ENCODE results near the gene MAP3K4. TPM values are rescaled to one million over a fixed set of nuclear protein-coding genes. Genes with fewer than 3 reads are reported as not detected.

Gene MAP3K4
- total RNA-seq, 3 donors from 2014 or later, result 32.8 to 58.3 (median 34.7) TPM

DNA sequence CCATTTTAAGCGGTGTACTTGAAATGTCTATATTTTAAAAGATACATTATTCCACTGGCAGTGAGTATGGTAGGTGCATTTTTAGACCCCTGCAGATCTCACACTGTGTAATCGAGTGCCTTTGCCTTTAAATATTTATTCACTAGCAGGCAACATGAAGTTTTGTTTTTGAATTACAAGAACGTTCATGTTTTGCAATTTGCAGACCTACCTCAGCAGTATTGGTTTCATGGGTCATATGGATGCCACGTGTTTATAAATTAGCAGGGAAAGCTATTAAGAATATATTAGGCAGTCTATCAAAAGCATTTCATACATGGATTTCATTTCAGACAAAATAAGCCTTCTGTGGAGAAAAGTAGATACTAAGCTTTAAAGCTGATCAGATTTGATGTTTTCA, 7.2 kb downstream of the MAP3K4 start:
- intact Hi-C loops (cut with DNase I, micrococcal nuclease), result no loop called here
- Histone ChIP-seq H3K4me3 (no peak overlapping the region), H3K9me3 (no peaks in the 10 kb centered on the region), H3K36me3 (ENCODE audit: low read depth) (no peaks in the 10 kb centered on the region), H3K4me1 (ENCODE audit: low read depth) (no peaks in the 10 kb centered on the region)
- no peak for DNase-seq
- no peak for ATAC-seq
- no peak for TF ChIP-seq CTCF (IDR thresholded peaks at IDR 0.05)

GRCh38 chr6:160999516-160999915, 7.9 kb downstream of the MAP3K4 start:
- H3K4me1 ChIP-seq (ENCODE audit: low read depth), result no peaks in the 10 kb centered on the region
- ATAC-seq (no peak), DNase-seq (no peak)
- intact Hi-C loops (cut with DNase I, micrococcal nuclease), result no loop called here
- H3K9me3 ChIP-seq, result no peaks in the 10 kb centered on the region
- no peak overlapping the region for H3K4me3 ChIP-seq
- no peaks in the 10 kb centered on the region for H3K36me3 ChIP-seq (ENCODE audit: low read depth)
- no peak for TF ChIP-seq CTCF (IDR thresholded peaks at IDR 0.05)

DNA sequence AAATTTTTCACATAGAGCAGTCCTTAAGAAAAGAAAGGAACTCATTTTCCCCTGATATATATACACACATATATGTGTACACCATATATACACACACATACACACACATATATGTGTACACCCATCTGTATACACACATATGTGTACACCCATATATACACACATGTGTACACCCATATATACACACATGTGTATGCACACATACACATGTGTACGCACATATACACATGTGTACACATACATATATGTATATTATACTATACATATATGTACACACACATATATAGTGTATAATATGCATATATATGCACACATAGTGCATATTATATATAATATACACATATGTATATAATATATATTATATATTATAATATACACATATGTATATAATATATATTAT, 9.1 kb downstream of the MAP3K4 start:
- no peak for TF ChIP-seq CTCF (IDR thresholded peaks at IDR 0.05)

GRCh38 chr6:161001421-161001820, 9.9 kb downstream of the MAP3K4 start:
- ATAC-seq (no peak), DNase-seq (peak in 1 of 3 donors; percentile 19)
- H3K4me3 ChIP-seq, result no peak overlapping the region
- no peaks in the 10 kb centered on the region for H3K36me3 ChIP-seq (ENCODE audit: low read depth)
- H3K9me3 ChIP-seq, result no peaks in the 10 kb centered on the region
- no peak for TF ChIP-seq CTCF (IDR thresholded peaks at IDR 0.05)
- intact Hi-C loops (cut with DNase I, micrococcal nuclease), result no loop called here
- H3K4me1 ChIP-seq (ENCODE audit: low read depth), result no peaks in the 10 kb centered on the region

More for the DNA sequence above, 9.1 kb downstream of the MAP3K4 start:
- no peak for ATAC-seq
- intact Hi-C loops (cut with DNase I, micrococcal nuclease), result no loop called here
- no peak for DNase-seq
- Histone ChIP-seq H3K36me3 (ENCODE audit: low read depth) (no peaks in the 10 kb centered on the region), H3K9me3 (no peaks in the 10 kb centered on the region), H3K4me3 (no peak overlapping the region), H3K4me1 (ENCODE audit: low read depth) (no peaks in the 10 kb centered on the region)

DNA sequence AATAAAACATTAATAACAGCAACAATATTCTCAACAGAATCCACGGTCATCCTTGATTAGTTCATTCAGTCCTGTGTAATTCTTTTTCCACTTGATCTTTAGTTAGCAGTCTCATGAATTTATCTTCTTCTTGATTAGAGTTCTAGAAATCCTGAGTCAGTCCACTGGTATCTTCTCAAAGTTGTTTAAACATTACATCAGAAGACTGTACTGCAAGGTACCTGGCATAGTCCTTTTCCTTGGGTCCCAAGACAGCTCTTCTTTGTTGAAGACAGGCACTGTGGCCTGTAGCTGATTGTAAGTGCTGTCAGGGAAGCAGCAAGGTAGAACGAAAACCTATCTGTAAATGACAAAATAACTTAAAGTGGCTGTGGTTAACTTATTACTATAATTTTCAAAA, 11.8 kb downstream of the MAP3K4 start:
- intact Hi-C loops (cut with DNase I, micrococcal nuclease), result no loop called here
- ATAC-seq (no peak), DNase-seq (no peak)
- Histone ChIP-seq H3K4me3 (no peak overlapping the region), H3K9me3 (no peaks in the 10 kb centered on the region), H3K4me1 (ENCODE audit: low read depth) (no peaks in the 10 kb centered on the region), H3K36me3 (ENCODE audit: low read depth) (no peaks in the 10 kb centered on the region)
- no peak for TF ChIP-seq CTCF (IDR thresholded peaks at IDR 0.05)

GRCh38 chr6:161008245-161008644, 16.7 kb downstream of the MAP3K4 start:
- TF ChIP-seq CTCF (IDR thresholded peaks at IDR 0.05), result no peak
- no peaks in the 10 kb centered on the region for H3K9me3 ChIP-seq
- no peaks in the 10 kb centered on the region for H3K4me1 ChIP-seq (ENCODE audit: low read depth)
- no peaks in the 10 kb centered on the region for H3K36me3 ChIP-seq (ENCODE audit: low read depth)
- no peak overlapping the region for H3K4me3 ChIP-seq
- no peak for DNase-seq
- intact Hi-C loops (cut with DNase I, micrococcal nuclease), result no loop called here
- no peak for ATAC-seq
